ENCODE measurements around the gene TSPAN1. TPM values are rescaled to one million over a fixed set of nuclear protein-coding genes. Genes with fewer than 3 reads are reported as not detected.
A peak's percentile ranks its signal among the peaks of the same experiment; 100 is the strongest.

The TSPAN1 gene
- total and polyA plus RNA-seq, 2 of the 13 experiments (the other 11 are each of a cell fraction or from before 2014, with no cell fraction given), result 1.7 to 2.9 TPM

GRCh38 chr1:46179138-46180081, 4.5 kb downstream of the TSPAN1 start (continued):
- TF ChIP-seq NFAT5 (CRISPR knock-in tag; IDR thresholded peaks at IDR 0.05) (no peak), KDM2A (CRISPR knock-in tag; IDR thresholded peaks at IDR 0.05; ENCODE audit: borderline replicate concordance, low read depth) (no peak), PATZ1 (CRISPR knock-in tag; IDR thresholded peaks at IDR 0.05) (peak; percentile 22; the same call in 1 of the 2 replicates), HOXA5 (CRISPR knock-in tag; IDR thresholded peaks at IDR 0.05) (no peak), TBP (CRISPR knock-in tag; IDR thresholded peaks at IDR 0.05) (no peak), ZZZ3 (CRISPR knock-in tag; IDR thresholded peaks at IDR 0.05; ENCODE audit: borderline replicate concordance) (0 out of 2 replicates have a peak, but pooled peaks have one; percentile 21), MYC (CRISPR knock-in tag; IDR thresholded peaks at IDR 0.05; ENCODE audit: borderline replicate concordance) (no peak), SNRNP70 (IDR thresholded peaks at IDR 0.05; ENCODE audit: low read depth, low read length) (no peak), SATB2 (CRISPR knock-in tag; IDR thresholded peaks at IDR 0.05) (no peak), KDM4B (CRISPR knock-in tag; IDR thresholded peaks at IDR 0.05) (no peak), ZNF788 (CRISPR knock-in tag; IDR thresholded peaks at IDR 0.05; ENCODE audit: borderline replicate concordance) (no peak)
- TF ChIP-seq, protein P1, sequence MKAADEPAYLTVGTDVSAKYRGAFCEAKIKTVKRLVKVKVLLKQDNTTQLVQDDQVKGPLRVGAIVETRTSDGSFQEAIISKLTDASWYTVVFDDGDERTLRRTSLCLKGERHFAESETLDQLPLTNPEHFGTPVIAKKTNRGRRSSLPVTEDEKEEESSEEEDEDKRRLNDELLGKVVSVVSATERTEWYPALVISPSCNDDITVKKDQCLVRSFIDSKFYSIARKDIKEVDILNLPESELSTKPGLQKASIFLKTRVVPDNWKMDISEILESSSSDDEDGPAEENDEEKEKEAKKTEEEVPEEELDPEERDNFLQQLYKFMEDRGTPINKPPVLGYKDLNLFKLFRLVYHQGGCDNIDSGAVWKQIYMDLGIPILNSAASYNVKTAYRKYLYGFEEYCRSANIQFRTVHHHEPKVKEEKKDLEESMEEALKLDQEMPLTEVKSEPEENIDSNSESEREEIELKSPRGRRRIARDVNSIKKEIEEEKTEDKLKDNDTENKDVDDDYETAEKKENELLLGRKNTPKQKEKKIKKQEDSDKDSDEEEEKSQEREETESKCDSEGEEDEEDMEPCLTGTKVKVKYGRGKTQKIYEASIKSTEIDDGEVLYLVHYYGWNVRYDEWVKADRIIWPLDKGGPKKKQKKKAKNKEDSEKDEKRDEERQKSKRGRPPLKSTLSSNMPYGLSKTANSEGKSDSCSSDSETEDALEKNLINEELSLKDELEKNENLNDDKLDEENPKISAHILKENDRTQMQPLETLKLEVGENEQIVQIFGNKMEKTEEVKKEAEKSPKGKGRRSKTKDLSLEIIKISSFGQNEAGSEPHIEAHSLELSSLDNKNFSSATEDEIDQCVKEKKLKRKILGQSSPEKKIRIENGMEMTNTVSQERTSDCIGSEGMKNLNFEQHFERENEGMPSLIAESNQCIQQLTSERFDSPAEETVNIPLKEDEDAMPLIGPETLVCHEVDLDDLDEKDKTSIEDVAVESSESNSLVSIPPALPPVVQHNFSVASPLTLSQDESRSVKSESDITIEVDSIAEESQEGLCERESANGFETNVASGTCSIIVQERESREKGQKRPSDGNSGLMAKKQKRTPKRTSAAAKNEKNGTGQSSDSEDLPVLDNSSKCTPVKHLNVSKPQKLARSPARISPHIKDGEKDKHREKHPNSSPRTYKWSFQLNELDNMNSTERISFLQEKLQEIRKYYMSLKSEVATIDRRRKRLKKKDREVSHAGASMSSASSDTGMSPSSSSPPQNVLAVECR (CRISPR knock-in tag; IDR thresholded peaks at IDR 0.05; ENCODE audit: borderline replicate concordance), result no peak
- TF ChIP-seq, protein P2, sequence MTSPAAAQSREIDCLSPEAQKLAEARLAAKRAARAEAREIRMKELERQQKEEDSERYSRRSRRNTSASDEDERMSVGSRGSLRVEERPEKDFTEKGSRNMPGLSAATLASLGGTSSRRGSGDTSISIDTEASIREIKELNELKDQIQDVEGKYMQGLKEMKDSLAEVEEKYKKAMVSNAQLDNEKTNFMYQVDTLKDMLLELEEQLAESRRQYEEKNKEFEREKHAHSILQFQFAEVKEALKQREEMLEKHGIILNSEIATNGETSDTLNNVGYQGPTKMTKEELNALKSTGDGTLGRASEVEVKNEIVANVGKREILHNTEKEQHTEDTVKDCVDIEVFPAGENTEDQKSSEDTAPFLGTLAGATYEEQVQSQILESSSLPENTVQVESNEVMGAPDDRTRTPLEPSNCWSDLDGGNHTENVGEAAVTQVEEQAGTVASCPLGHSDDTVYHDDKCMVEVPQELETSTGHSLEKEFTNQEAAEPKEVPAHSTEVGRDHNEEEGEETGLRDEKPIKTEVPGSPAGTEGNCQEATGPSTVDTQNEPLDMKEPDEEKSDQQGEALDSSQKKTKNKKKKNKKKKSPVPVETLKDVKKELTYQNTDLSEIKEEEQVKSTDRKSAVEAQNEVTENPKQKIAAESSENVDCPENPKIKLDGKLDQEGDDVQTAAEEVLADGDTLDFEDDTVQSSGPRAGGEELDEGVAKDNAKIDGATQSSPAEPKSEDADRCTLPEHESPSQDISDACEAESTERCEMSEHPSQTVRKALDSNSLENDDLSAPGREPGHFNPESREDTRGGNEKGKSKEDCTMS (CRISPR knock-in tag; conservative IDR thresholded peaks at IDR 0.05), result no peak

Measured in HepG2 (cell line).